Panc1 (cell line): ENCODE measurements around the gene ADA. TPM values are rescaled to one million over a fixed set of nuclear protein-coding genes. Genes with fewer than 3 reads are reported as not detected.

ENCODE experiments used
- ATAC-seq: fragments of 200-7000 bp; cut with Tn5 transposase; 2 replicates; pipeline ENCODE4 v1.9.1; 2020; ENCODE audit warnings: mild to moderate bottlenecking, moderate library complexity
- BruUV-seq: library from RNA; stranded (reverse); fragments of 400-500 nt; replicated peaks from 2 replicates; lab custom pipeline; 2021; lab: Mats Ljungman, UMichigan
- CTCF ChIA-PET: fragments of 300-600 bp; sonication (Branson Sonifier 250); formaldehyde crosslinking; loops from one replicate; lab custom pipeline; 2022; ENCODE audit warnings: antibody characterized with exemption; lab: Charles Lee
- POLR2A ChIA-PET: fragments of 300-600 bp; sonication (Branson Sonifier 250); formaldehyde crosslinking; loops from one replicate; lab custom pipeline; 2022; ENCODE audit warnings: antibody characterized with exemption; lab: Charles Lee
- DNase-seq: peaks from one replicate; pipeline ENCODE4 v3.0.0-alpha.2; 2010; ENCODE audit warnings: low read depth, low spot score
- H3K27ac ChIP-seq: 2 replicates; pipeline ENCODE4 v1.5.1; 2011; ENCODE audit warnings: mild to moderate bottlenecking, low read length, inconsistent platforms
- H3K27me3 ChIP-seq: fragments of 200-500 bp; sonication (Bioruptor generic); 2 replicates; pipeline ENCODE4 v1.6.0; 2014; ENCODE audit warnings: low read length, inconsistent platforms; ENCODE audit not compliant: control insufficient read depth, insufficient read depth
- H3K36me3 ChIP-seq: fragments of 200-500 bp; sonication (Bioruptor generic); 2 replicates; pipeline ENCODE4 v1.5.1; 2014; ENCODE audit warnings: inconsistent platforms, mild to moderate bottlenecking, low read length, moderate library complexity; ENCODE audit not compliant: control insufficient read depth, insufficient read depth
- H3K4me1 ChIP-seq: 2 replicates; pipeline ENCODE4 v1.5.1; 2011; ENCODE audit warnings: inconsistent platforms, mild to moderate bottlenecking, low read length, moderate library complexity; ENCODE audit not compliant: control insufficient read depth, insufficient read depth
- H3K4me3 ChIP-seq, 2 experiments: 2 replicates each; pipeline ENCODE4 v1.5.1; 2011 to 2012; ENCODE audit warnings: low read depth in 2 of 2, low read length in 2 of 2, mild to moderate bottlenecking in 2 of 2, inconsistent platforms in 1 of 2, moderate library complexity in 1 of 2
- H3K9me3 ChIP-seq: fragments of 200-500 bp; sonication (Bioruptor generic); 2 replicates; pipeline ENCODE4 v1.5.1; 2014; ENCODE audit warnings: low read depth, mild to moderate bottlenecking, inconsistent platforms, low read length, moderate library complexity; ENCODE audit not compliant: control insufficient read depth, insufficient read depth
- CTCF ChIP-seq: fragments of 450-650 bp; IDR thresholded peaks from 2 replicates; pipeline ENCODE4 v1.5.1; 2017; ENCODE audit warnings: mild to moderate bottlenecking
- POLR2AphosphoS5 ChIP-seq: IDR thresholded peaks from 2 replicates; pipeline ENCODE4 v1.6.1; 2012; ENCODE audit warnings: mild to moderate bottlenecking, low read depth, low read length, moderate library complexity
- REST ChIP-seq, 2 experiments: IDR thresholded peaks; 2 replicates each; pipeline ENCODE4 v1.6.1; 2011 to 2012; ENCODE audit warnings: low read depth in 2 of 2, control low read depth in 1 of 2, low read length in 1 of 2, mild to moderate bottlenecking in 1 of 2, moderate library complexity in 1 of 2; ENCODE audit not compliant: insufficient read depth in 1 of 2
- SIN3A ChIP-seq: IDR thresholded peaks from 2 replicates; pipeline ENCODE4 v1.6.1; 2012; ENCODE audit warnings: low read depth, mild to moderate bottlenecking, low read length, moderate library complexity, borderline replicate concordance; ENCODE audit not compliant: insufficient read depth
- TCF7L2 ChIP-seq: IDR thresholded peaks from 2 replicates; pipeline ENCODE4 v1.6.1; 2011; ENCODE audit warnings: mild to moderate bottlenecking, low read depth, low read length, inconsistent platforms
- in situ Hi-C: cut with HindIII; loops from 2 replicates; pipeline ENCODE4 v1.10.0; 2016; ENCODE audit warnings: low sequenced_read_pairs, low pct_unique_long_range_greater_than_20kb
- intact Hi-C: fragments of 100-400 bp; cut with micrococcal nuclease; formaldehyde crosslinking; loops from one replicate; pipeline ENCODE4 v1.10.0; 2022; ENCODE audit not compliant: unreplicated experiment
- total RNA-seq: library from RNA; stranded (reverse); gene quantifications from one replicate; pipeline ENCODE4 v1.2.1, GENCODE V29; 2021; ENCODE audit not compliant: unreplicated experiment

Gene ADA
- total RNA-seq, 1 experiment from 2014 or later, result 53.8 TPM

GRCh38 chr20:44581515-44581914 is 70.0 kb downstream of the ADA start:
- ChIA-PET CTCF (no interaction called here), POLR2A (no interaction called here)
- H3K27me3 ChIP-seq, result no peaks in the 10 kb centered on the region
- DNase-seq, result no peak
- intact Hi-C loops, result no loop called here
- H3K4me1 ChIP-seq, result peaks cover 52% of the 10 kb centered on the region
- H3K36me3 ChIP-seq, result no peaks in the 10 kb centered on the region
- peak overlapping the region; percentile 78 for H3K27ac ChIP-seq
- in situ Hi-C loops, result no loop called here
- no peak for ATAC-seq
- H3K9me3 ChIP-seq, result no peaks in the 10 kb centered on the region
- TF ChIP-seq TCF7L2, result no peak
- TF ChIP-seq CTCF, result no peak
- no peak for TF ChIP-seq SIN3A
- TF ChIP-seq POLR2AphosphoS5, result no peak
- no peak for TF ChIP-seq REST (IDR thresholded peaks at IDR 0.05; ENCODE audit: insufficient read depth in 1 of 2, low read depth in 2 of 2, low read length in 1 of 2)
- H3K4me3 ChIP-seq, result no peak overlapping the region
- no TSS peak for BruUV-seq

GRCh38 chr20:44580581-44581268 is 70.8 kb downstream of the ADA start:
- H3K36me3 ChIP-seq, result no peaks in the 10 kb centered on the region
- H3K4me1 ChIP-seq, result peaks cover 59% of the 10 kb centered on the region
- CTCF ChIA-PET, result no interaction called here
- no peak overlapping the region for H3K4me3 ChIP-seq
- in situ Hi-C loops, result no loop called here
- H3K27me3 ChIP-seq, result no peaks in the 10 kb centered on the region
- DNase-seq, result no peak
- H3K9me3 ChIP-seq, result no peaks in the 10 kb centered on the region
- BruUV-seq, result no TSS peak
- intact Hi-C loops, result no loop called here
- POLR2A ChIA-PET, result no interaction called here
- ATAC-seq, result no peak
- peak overlapping the region; percentile 78; the same call in 1 of the 2 replicates for H3K27ac ChIP-seq
- TF ChIP-seq POLR2AphosphoS5 (no peak), TCF7L2 (no peak), REST (IDR thresholded peaks at IDR 0.05; ENCODE audit: insufficient read depth in 1 of 2, low read depth in 2 of 2, low read length in 1 of 2) (no peak), CTCF (no peak), SIN3A (no peak)
